Measurements from ENCODE around the gene LAIR1. TPM values are rescaled to one million over a fixed set of nuclear protein-coding genes. Genes with fewer than 3 reads are reported as not detected.

Gene LAIR1
- total and polyA plus RNA-seq, 4 donors: 1.2 to 16.3 (median 4.8) TPM

DNA sequence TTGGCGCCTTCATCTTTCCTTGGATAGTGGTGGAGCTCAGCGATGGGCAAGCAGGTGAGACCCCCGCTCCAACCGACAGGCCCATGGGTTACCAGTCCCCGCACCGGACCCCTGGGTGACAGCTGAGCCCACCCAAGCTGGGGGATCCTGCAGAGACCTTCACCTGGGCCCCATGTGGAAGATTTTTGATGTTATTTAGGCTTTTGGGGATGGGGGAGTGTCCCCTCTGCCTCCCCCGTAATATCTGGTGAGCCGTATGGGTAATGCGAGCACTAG, 46.8 kb downstream of the LAIR1 start:
- Histone ChIP-seq H3K27ac (ENCODE audit: low read depth in 1 of 2, low read length in 2 of 2) (no peak overlapping the region), H3K9ac (ENCODE audit: low read depth in 1 of 2, low read length in 2 of 2) (no peak overlapping the region), H3K36me3 (ENCODE audit: control insufficient read depth in 4 of 4, insufficient read depth in 3 of 4, low read depth in 1 of 4, low read length in 3 of 4) (no peaks in the 10 kb centered on the region), H3K4me1 (ENCODE audit: control insufficient read depth in 4 of 4, insufficient read depth in 4 of 4, low read length in 3 of 4) (no peaks in the 10 kb centered on the region), H3K9me3 (ENCODE audit: control insufficient read depth in 4 of 4, low read length in 3 of 4) (peaks cover 0 to 2% (median 0%) of the 10 kb centered on the region in 4 donors), H3K4me3 (ENCODE audit: low read depth in 1 of 3, low read length in 3 of 3) (no peak overlapping the region), H3K27me3 (ENCODE audit: control insufficient read depth in 4 of 4, insufficient read depth in 4 of 4, low read length in 3 of 4) (peaks cover 0 to 3% (median 1%) of the 10 kb centered on the region in 4 donors)
- DNase-seq (ENCODE audit: low spot score): no peak
- no peak for TF ChIP-seq NR2F2 (IDR thresholded peaks at IDR 0.05)
- TF ChIP-seq, protein P1, sequence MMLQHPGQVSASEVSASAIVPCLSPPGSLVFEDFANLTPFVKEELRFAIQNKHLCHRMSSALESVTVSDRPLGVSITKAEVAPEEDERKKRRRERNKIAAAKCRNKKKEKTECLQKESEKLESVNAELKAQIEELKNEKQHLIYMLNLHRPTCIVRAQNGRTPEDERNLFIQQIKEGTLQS (IDR thresholded peaks at IDR 0.05): no peak
- TF ChIP-seq TAF1 (conservative IDR thresholded peaks at IDR 0.05): no peak
- TF ChIP-seq SP1 (IDR thresholded peaks at IDR 0.05): no peak
- no peak for TF ChIP-seq FOXA2 (IDR thresholded peaks at IDR 0.05)
- TF ChIP-seq GABPA (IDR thresholded peaks at IDR 0.05 in 1 of 2, conservative IDR thresholded peaks at IDR 0.05 in 1 of 2): no peak
- TF ChIP-seq EGR1 (IDR thresholded peaks at IDR 0.05; ENCODE audit: low read depth in 2 of 2): no peak
- TF ChIP-seq, protein P2, sequence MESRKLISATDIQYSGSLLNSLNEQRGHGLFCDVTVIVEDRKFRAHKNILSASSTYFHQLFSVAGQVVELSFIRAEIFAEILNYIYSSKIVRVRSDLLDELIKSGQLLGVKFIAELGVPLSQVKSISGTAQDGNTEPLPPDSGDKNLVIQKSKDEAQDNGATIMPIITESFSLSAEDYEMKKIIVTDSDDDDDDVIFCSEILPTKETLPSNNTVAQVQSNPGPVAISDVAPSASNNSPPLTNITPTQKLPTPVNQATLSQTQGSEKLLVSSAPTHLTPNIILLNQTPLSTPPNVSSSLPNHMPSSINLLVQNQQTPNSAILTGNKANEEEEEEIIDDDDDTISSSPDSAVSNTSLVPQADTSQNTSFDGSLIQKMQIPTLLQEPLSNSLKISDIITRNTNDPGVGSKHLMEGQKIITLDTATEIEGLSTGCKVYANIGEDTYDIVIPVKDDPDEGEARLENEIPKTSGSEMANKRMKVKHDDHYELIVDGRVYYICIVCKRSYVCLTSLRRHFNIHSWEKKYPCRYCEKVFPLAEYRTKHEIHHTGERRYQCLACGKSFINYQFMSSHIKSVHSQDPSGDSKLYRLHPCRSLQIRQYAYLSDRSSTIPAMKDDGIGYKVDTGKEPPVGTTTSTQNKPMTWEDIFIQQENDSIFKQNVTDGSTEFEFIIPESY (IDR thresholded peaks at IDR 0.05): no peak
- no peak for TF ChIP-seq HNF4G (IDR thresholded peaks at IDR 0.05)
- no peak for TF ChIP-seq RXRA (IDR thresholded peaks at IDR 0.05)
- TF ChIP-seq, protein P3, sequence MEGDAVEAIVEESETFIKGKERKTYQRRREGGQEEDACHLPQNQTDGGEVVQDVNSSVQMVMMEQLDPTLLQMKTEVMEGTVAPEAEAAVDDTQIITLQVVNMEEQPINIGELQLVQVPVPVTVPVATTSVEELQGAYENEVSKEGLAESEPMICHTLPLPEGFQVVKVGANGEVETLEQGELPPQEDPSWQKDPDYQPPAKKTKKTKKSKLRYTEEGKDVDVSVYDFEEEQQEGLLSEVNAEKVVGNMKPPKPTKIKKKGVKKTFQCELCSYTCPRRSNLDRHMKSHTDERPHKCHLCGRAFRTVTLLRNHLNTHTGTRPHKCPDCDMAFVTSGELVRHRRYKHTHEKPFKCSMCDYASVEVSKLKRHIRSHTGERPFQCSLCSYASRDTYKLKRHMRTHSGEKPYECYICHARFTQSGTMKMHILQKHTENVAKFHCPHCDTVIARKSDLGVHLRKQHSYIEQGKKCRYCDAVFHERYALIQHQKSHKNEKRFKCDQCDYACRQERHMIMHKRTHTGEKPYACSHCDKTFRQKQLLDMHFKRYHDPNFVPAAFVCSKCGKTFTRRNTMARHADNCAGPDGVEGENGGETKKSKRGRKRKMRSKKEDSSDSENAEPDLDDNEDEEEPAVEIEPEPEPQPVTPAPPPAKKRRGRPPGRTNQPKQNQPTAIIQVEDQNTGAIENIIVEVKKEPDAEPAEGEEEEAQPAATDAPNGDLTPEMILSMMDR (IDR thresholded peaks at IDR 0.05; ENCODE audit: low read depth, low read length, missing input control): no peak
- TF ChIP-seq, protein P4, sequence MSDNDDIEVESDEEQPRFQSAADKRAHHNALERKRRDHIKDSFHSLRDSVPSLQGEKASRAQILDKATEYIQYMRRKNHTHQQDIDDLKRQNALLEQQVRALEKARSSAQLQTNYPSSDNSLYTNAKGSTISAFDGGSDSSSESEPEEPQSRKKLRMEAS (IDR thresholded peaks at IDR 0.05): no peak
- no peak for TF ChIP-seq FOXA1 (IDR thresholded peaks at IDR 0.05)
- 84% methylated on average over 9 of the region's 9 CpGs for WGBS

DNA sequence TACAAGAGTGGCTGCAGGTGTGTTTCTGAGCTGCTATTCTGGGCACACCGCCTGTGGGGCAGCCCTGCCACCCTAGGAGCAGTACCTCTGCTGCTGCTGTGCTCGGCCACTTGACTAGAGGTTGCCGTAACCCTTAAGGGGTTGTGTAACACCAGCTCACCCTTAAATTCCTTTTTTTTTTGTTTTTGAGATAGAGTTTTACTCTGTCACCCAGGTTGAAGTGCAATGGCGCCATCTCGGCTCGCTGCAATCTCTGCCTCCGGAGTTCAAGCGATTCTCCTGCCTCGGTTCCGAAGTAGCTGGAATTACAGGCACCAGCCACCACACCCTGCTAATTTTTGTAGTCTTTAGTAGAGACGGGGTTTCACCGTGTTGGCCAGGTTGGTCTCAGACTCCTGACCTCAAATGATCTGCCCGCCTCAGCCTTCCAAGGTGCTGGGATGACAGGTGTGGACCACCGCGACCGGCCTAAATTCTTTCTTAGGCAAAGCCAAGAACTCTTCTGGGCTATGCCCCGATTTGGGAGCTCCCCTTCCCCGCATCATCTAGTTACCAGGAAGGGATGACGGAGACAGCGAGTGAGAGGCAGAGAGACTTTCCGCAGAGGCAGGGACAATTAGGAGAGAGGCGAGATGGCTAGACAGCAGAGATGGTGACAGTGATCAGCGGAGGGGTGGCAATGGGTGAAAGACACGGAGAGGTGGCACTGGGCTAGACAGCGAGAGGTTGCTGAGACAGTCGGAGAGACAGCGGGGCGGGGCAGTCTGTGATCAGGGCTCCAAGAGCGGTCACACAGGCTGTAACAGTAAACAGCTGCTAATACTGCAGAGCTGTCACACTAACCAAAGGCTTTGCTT, 47.4 kb downstream of the LAIR1 start:
- Histone ChIP-seq H3K4me3 (ENCODE audit: low read depth in 1 of 3, low read length in 3 of 3) (no peak overlapping the region), H3K27me3 (ENCODE audit: control insufficient read depth in 4 of 4, insufficient read depth in 4 of 4, low read length in 3 of 4) (peaks cover 0 to 3% (median 1%) of the 10 kb centered on the region in 4 donors), H3K36me3 (ENCODE audit: control insufficient read depth in 4 of 4, insufficient read depth in 3 of 4, low read depth in 1 of 4, low read length in 3 of 4) (no peaks in the 10 kb centered on the region), H3K4me1 (ENCODE audit: control insufficient read depth in 4 of 4, insufficient read depth in 4 of 4, low read length in 3 of 4) (no peaks in the 10 kb centered on the region), H3K9ac (ENCODE audit: low read depth in 1 of 2, low read length in 2 of 2) (no peak overlapping the region), H3K9me3 (ENCODE audit: control insufficient read depth in 4 of 4, low read length in 3 of 4) (peaks cover 0 to 2% (median 0%) of the 10 kb centered on the region in 4 donors), H3K27ac (ENCODE audit: low read depth in 1 of 2, low read length in 2 of 2) (peak overlapping the region in 1 of 2 donors; percentile 64)
- no peak for TF ChIP-seq FOXA2 (IDR thresholded peaks at IDR 0.05)
- DNase-seq (ENCODE audit: low spot score): no peak
- 73% methylated on average over 29 of the region's 29 CpGs for WGBS

DNA sequence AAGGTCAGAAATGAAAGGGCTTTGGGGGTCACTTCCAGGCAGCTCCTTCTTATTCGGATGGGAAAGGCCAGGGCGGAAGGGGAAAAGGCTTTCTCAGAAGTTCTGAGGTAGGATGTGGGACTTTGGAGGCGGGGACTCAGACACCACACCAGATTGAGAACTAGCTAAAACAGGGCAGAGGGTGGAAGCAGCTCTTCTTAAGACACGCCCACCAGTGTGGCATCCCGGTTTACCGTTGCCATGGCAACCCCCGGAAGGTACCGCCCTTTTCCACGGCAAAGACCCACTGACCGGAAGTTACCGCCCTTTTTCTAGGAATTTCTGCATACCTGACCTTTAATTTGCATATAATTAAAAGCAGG, 48.0 kb downstream of the LAIR1 start:
- Histone ChIP-seq H3K4me1 (ENCODE audit: control insufficient read depth in 4 of 4, insufficient read depth in 4 of 4, low read length in 3 of 4) (no peaks in the 10 kb centered on the region), H3K27me3 (ENCODE audit: control insufficient read depth in 4 of 4, insufficient read depth in 4 of 4, low read length in 3 of 4) (peaks cover 0 to 3% (median 1%) of the 10 kb centered on the region in 4 donors), H3K9ac (ENCODE audit: low read depth in 1 of 2, low read length in 2 of 2) (no peak overlapping the region), H3K4me3 (ENCODE audit: low read depth in 1 of 3, low read length in 3 of 3) (no peak overlapping the region), H3K9me3 (ENCODE audit: control insufficient read depth in 4 of 4, low read length in 3 of 4) (peaks cover 0 to 2% (median 0%) of the 10 kb centered on the region in 4 donors), H3K36me3 (ENCODE audit: control insufficient read depth in 4 of 4, insufficient read depth in 3 of 4, low read depth in 1 of 4, low read length in 3 of 4) (no peaks in the 10 kb centered on the region), H3K27ac (ENCODE audit: low read depth in 1 of 2, low read length in 2 of 2) (peak overlapping the region in 1 of 2 donors; percentile 64)
- no peak for DNase-seq (ENCODE audit: low spot score)
- TF ChIP-seq HNF4G (IDR thresholded peaks at IDR 0.05) (no peak), RXRA (IDR thresholded peaks at IDR 0.05) (no peak), YY1 (IDR thresholded peaks at IDR 0.05) (no peak), FOXA2 (IDR thresholded peaks at IDR 0.05) (no peak), GABPA (IDR thresholded peaks at IDR 0.05 in 1 of 2, conservative IDR thresholded peaks at IDR 0.05 in 1 of 2) (no peak), HNF4A (conservative IDR thresholded peaks at IDR 0.05) (no peak), SP1 (IDR thresholded peaks at IDR 0.05) (no peak), TAF1 (conservative IDR thresholded peaks at IDR 0.05) (no peak)
- TF ChIP-seq, protein P4 (IDR thresholded peaks at IDR 0.05): no peak
- TF ChIP-seq, protein P3 (IDR thresholded peaks at IDR 0.05; ENCODE audit: low read depth, low read length, missing input control): no peak
- TF ChIP-seq, protein P1 (IDR thresholded peaks at IDR 0.05): no peak
- 48% methylated on average over 11 of the region's 11 CpGs for WGBS

Data from liver (tissue), 9 donors.